HG02840 (cell line): ENCODE data around the gene C2orf49.

Source experiments
- ATAC-seq: cut with Tn5 transposase; IDR thresholded peaks from one replicate; pipeline ENCODE4 v1.9.1; 2021; ENCODE audit warnings: mild to moderate bottlenecking, moderate library complexity, moderate number of reproducible peaks; ENCODE audit not compliant: unreplicated experiment, low FRiP score

C2orf49 gene

DNA sequence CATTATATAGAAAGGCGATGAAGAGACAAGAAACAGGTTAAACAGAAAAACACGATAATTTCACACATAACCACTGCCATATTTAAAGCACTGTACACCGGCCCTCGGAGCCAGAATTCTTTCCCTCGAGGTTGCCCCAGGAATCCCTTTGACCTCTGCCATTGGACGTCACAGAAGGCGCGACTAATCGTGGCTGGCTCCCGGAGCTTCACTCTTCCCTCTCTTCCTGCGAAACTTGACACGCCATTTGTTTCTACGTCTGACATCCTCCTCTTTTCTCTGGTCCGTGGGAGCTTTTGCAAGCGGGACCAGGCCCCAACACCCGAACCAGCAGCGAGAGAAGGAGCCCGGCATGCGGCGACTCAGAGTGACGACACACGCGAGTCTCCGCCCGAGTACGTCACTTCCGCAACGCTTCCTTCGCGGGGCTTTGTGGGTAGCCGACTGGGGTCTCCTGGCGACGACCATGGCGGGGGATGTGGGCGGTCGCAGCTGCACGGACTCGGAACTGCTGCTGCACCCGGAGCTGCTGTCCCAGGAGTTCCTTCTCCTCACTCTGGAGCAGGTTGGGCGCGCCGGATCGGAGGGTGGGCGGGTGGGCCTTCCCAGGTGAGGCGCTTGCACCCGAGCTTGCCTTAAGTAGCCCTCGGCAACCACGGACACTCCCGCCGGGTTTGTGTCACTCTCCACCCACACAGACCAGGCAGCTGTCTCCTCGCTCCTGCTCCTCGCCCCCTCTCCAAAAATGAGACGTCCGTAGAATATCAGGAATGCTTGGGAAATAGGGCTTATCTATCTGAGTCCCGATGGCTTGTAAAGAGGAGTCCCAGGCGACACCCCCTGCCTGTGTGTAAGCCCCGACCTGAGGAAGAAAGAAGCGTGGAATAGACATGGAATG lies at the start of gene C2orf49:
C2orf49 (plus strand) TSS at position 419 of the 898 bp plus-strand sequence; CDS start at position 467, 48 bp downstream.
- ATAC-seq, result peak; percentile 94

DNA sequence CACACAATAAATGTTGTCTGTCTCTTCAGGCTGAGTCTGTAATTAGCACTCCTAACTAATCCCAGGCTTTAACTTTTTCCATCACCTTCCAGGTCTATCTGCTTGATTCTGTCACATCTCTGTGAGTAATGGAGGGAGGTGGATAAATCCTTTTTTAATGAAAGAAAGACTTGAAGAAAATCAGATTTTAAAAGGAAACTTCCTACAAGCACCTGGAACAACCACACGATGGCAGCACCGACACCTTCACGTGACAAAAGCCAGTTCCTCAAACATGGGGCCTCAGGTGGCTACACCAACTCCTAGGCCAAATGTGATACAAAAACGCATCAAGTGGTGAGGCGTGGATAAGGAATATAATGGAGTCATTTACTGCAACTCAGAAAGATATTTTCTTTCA lies 49.6 kb upstream of the C2orf49 start:
- ATAC-seq, result no peak

DNA sequence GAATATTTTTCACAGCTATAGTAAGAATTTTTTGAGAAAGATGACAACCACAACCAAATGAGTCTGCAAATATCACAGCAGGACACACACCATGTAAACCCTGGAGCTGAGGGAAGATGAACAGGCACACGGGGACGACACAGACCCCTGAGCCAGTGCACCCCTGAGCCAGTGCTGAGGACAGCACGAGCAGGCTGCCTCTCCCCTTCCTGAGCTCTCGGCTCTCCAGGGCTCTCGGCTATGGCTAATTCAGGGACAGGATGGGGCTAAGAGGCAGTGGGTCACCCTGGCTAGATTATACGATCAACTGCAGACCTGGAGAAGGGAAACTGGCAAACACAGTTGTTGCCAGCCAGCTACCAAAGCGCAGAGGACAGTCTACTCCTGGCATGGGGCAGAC lies 49.2 kb upstream of the C2orf49 start:
- no peak for ATAC-seq

DNA sequence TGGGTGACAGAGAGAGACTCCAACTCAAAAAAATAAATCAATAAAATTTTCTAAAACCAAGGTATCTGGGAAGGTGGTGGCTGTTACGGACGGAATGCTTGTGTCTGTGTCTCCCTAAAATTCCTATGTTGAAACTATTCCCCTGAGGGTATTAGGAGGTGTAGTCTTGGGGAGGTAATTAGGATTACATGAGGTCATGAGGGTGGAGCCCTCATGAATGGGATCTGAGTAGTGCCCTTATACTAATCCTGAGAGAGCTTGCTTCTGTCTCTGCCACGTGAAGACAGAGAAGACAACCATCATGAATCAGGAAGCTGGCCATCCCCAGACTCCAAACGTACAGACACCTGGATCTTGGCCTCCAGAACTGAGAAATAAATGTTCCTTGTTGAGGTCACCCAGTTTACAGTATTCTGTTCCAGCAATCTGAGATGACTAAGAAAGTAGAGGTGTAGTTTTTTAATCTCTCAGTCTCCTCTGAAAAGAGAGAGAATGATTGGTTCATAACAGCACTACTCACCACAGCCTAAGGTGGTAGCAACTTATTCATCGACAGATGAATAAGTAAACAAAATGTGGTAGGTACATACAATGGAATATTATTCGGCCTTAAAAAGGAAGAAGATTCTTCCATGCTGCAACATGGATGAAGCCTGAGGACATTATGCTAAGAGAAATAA lies 46.2 kb upstream of the C2orf49 start:
- no peak for ATAC-seq

DNA sequence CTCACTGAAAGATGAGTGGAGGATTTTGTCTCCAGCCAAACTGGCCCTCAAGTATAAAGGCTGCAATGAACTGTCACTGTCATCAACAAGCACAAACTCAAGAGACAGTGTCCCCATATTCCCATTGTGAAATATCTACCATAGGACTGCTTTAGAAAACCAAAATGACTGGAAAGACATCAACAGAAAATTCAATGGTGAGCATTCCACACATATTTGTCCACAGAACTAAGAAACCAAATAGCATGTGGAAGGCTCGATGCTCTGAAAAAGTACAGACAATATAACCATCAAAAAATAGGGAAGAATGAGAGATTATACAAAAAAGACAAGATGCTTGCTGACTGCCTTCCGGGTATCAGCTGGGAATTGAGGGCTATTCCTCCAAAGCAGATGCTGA lies 45.4 kb upstream of the C2orf49 start:
- ATAC-seq, result no peak

DNA sequence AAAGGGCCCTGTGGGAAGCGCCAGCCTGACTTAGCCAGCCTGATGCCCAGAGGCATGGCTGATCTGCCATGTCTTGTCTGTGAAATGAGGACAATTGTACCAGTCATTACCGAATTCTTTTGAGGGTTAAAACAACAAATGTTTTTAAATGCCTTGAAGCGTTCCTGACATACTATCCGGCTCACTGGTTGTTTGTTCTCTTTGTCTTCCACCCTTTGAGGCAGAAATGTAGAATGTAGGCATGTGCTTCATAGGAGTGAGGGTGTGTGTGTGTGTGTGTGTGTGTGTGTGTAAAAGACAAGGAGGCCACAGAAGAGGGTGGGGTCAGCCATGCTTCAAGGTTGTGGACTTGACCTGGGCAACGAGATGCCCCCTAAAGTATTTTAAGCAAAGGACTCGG lies 43.3 kb upstream of the C2orf49 start:
- ATAC-seq, result no peak

DNA sequence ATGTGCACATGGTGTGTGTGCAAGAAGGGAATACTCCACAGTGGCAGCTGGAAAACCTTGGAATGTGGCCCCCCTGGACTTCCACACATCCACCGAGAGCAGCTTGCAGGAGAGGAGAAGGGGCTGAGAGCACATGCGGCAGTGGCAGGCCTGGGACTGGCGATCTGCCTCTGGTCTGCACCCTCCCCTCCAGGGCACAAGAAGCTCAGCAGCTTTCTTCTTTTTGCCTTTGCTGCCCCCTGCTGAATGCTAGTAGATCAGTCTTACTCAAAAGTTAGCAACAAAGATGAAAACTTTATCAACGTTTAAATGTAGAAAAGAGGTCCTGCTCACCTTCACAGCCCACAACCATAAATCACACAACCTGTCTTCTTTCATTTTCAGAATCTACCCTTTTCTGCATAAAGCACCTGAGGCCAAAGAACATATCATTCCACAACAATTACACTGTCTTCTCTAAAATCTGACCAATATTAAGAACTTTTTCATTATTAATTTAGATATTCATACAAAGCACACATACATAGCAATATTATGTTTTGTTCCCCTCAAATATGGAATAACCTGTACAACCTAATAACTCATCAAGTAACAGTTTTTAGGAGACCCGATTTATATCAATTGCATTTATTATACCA lies 42.4 kb upstream of the C2orf49 start:
- ATAC-seq, result no peak

DNA sequence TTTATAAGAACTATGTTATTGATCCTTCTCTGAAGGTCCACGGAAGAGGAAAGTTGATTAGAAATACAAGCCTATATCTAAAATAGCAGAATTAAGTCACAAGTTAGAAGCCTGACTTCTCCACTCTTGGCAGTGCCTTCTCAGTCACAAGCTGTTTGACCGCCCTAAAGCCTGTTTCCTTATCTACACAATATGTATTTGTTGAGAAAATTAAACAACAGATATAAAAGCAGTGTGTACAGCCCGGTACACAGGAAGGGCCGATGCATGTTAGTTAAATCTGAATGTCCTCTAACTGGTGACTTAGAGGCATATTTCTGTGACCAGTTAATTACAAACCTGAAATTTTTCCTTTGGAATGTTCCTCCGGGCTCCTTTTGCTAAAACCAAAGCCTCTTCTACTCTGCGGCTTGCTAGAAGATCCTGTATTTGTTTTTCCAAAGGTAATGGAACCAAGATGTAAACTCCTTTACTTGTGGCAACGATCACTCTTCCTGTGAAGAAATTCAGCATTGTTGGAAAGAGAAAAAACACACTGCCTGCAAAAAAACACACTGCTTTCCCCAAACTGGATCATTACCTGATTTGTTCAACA lies 41.2 kb upstream of the C2orf49 start:
- ATAC-seq, result no peak

DNA sequence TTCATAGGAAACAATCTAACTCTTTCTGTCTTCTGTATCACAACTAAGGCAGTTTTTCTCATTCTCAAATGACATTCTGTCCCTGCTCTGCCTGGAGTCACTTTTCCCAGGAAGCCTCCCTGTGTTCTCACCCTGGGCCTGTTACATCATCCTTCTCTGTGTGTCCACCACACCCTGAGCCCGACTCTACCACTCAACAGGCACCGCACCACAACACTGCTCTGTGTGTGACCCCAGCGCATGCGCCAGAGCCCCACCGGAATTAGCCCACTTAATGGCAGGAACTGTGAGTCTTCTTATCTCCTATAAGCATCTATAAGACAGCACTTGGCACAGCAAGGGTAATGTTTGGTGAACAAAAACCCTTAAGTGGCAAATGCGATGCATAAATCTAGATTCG lies 40.1 kb upstream of the C2orf49 start:
- ATAC-seq, result no peak

DNA sequence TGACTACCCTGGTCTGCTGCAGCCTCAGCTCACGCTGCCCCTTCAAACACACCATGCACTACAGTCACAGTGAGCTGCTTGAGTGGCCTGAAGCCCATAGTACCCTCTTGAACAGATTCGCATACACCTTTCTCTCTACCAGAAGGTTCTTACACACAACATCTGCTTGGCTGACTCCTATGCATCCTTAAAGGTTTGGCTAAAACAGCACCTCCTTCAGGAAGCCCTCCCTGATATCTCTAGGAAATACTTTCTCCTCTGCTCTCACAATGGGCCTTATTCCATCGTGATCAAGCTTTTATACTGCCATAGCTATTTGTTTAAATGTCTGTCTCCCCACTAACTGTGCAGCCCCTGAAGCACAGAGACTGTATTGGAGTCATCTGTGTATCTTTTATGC lies 39.3 kb upstream of the C2orf49 start:
- no peak for ATAC-seq

DNA sequence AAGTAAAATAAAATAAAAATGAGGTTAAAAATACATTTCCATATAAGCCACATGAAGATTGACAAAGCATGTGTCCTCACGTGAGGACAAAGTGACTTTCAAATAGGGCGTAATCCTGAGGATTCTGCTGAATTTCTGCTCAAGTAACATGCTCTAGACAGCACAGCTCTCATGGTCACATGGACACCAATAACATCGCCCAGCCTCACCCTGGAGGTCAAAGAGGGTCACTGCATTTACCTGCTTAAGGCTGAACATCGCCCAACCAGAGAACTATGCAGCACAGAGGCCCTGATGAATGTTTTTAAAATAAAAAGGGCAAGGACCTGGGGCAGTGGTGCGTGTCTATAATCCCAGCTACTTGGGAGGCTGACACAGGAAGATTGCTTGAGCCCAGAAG lies 38.0 kb upstream of the C2orf49 start:
- no peak for ATAC-seq

DNA sequence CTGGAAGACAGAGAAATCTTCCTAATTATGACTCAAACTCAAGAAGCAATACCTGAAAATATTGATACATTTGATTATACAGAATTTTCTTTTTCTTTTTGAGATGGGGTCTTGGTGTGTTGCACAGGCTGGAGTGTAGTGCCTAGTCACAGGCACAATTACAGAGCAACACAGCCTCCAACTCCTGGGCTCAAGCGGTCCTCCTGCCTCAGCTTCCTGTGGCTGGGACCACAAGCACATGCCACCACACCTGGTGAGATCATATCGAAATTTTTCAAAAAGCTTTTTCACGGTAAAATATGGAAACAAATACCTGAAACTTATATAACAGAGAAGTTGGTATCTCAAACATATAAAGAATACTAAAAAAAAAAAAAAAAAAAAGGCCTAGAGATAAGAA lies 35.7 kb upstream of the C2orf49 start:
- no peak for ATAC-seq

DNA sequence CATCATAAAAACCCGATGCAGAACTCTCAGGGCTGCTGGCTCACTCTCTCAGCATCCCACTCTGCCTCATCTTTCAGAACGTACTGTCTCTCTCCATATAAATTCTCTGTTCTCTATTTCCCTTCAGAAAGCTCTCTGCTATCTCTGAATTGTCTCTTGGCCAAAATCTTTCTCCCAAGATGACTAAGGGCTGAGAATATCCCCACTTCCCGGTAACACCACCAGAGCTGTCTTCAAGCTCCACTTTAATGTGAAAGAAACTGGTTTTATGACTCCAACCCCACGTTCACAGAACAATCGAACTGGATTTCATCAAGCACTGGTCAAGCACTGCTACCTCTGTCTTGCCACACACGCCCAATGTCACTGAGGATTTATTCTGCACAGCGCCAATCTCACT lies 30.2 kb upstream of the C2orf49 start:
- ATAC-seq, result no peak

DNA sequence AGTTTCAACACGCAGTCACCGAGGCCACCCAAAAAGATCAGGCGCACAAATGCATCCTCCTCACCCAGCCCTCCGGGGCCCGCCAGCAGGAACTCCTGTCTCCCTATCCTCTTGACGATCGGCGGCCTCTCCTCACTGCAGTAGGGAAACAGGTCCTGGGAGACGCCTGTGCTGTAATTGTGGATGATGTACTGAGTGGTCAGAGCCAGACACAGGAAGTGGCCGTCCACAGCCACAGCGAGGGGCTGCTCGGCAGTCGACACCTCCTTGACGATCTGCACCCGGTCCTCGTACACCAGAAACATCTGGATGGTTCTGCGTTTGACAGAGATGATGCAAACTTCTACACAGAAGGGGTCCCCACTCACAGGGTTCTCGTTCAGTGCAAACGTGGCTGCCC lies 29.8 kb upstream of the C2orf49 start:
- no peak for ATAC-seq

DNA sequence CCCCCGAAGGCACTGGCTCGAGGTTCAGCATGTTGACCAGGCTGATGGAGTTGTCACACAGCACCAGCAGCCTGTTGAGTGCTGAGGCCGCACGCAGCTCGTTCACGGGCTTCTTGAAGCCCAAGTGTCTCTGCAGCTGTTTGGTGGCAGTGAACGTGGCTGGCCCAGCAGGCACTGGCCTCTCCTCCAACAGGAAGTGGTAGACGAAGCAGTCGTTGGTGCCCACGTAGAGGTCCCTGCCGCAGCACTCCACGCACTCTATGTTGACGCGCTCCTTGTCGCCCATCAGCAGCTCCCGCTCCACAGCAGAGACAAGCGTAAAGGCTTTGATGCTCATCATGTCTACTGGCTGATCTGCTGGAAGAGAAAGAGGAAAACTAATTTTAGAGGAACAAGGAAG lies 29.4 kb upstream of the C2orf49 start:
- ATAC-seq, result no peak

DNA sequence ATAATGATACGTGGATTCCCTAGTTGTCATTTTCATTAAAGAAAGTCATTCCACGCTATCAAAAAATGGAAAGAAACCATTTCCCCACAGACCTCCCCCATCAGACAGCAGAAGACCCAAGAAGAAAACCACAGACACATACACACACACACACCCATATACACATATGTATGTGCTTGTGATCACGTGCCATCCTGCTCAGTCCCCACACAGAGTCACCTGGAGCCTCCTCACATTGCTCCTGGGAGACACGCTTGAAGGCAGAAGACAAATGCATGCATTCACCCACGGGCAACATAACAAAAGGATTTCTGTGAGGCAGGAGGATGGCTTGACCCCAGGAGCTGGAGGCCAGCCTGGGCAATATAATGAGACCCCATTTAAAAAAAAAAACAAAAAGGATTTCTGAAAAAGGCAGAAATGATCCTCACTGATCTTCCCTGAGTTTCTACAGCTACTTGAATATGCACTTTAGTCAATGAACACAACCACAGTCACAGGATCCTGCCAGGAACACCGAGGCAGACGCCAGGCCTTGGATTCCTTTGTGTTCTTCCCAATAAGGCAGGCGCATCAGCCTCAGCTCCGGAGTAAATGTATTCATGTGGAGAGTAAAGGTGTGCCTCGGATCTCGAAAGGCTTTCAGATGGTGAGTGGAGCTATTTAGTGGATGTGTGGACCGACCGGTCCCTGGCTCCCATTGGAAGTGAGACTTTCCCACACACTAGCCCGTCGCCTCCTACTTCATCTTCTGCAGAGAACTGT lies 28.8 kb upstream of the C2orf49 start:
- no peak for ATAC-seq

DNA sequence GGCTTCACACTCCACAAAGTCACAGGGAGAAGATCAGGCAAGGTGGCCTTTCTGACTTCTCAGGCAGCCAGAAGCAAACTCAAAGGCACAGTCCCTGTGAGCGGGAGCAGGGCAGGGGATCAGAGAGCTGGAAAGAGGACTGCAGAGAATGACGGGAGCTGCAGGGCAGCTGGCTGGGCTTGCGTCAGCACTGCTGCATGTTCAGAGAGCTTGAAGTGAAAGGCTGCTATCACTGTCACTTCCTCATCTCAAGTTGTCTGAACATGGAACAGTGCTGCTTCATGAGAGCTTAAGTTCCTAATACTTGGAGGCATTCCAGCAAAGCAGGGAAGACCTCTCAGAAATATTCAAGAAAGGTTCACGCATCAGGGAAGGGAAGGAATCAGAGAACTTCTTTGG lies 28.2 kb upstream of the C2orf49 start:
- no peak for ATAC-seq

DNA sequence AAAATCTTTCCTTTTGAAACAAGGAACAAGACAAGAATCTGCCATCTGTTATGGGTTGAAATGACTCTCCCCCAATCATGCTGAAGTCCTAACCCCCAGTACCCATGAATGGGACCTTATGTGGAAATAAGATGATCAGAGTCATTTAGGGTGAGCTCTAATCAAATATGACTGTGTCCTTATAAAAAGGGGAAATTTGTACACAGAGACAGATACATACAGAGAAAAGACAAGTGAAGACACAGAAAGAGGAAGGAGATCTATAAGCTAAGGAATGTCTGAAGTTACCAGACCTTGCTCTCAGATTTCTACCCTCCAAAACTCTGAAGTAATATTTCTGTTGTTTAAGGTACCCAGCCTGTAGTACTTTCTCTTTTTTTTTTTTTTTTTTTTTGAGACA lies 23.5 kb upstream of the C2orf49 start:
- ATAC-seq, result no peak

DNA sequence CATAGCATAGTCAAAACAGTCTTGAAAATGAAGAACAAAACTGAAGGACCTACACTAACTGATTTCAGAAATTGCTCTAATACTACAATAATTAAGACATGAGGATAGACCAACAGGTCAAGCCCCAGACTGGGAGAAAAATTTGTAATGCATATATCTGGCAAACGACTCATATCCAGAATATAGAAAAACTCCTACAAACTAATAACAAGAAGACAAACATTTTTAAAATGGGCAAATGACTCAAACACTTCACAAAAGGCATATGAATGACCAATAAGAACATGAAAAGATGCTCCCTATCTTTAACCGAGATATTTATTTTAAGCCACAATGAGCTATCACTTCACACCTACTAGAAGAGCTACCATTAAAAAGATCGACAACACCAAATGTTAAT lies 22.0 kb upstream of the C2orf49 start:
- ATAC-seq, result peak; percentile 71

DNA sequence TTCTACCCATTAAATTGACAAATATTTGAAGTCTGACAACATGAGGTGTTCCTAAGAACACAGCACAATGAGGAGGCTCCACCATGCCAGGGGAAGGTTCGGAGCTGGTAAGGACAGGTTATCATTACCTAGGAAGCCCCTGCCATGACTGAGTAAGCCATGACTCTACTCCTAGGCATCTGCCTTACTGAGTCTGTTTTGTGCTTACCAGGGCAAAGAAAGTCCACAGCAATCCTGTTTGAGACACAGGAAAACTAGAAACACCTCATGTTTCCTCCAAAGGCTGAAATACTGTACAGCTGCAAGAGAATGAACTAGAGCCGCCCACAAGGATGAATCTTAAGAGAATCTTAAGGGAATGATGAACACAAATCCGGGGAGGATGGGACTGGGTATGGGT lies 19.4 kb upstream of the C2orf49 start:
- ATAC-seq, result no peak
